ENCODE data around the gene TNFRSF25. TPM values are rescaled to one million over a fixed set of nuclear protein-coding genes. Genes with fewer than 3 reads are reported as not detected.
"Not testable (repeated sequence)": the region's sequence is repeated elsewhere in the genome, so short reads cannot be mapped to it uniquely, and the experiment has no call there.

TNFRSF25 gene
- total and polyA plus RNA-seq, 4 donors, result 4.9 to 19.8 (median 11.7) TPM

DNA sequence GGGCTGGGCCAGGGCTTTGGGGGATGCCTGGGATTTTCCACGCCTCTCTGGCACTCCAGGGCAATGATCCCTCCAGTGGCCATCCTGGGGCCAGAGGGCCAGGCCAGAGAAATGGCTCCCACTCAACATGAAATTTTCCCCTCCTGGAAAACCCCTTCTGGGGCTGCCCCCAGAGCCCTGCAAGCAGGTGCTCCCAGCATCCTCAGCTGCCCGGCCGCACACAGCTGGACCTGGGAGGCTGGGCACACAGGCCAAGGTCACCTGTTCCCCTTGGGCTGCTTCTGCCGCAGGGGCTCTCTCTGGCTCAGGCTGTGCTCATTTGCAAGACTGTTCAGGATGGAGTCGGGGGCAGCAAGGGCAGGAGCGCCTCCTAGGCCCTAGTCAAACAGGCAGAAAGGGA lies 37.5 kb downstream of the TNFRSF25 start:
- not testable (repeated sequence) for H3K4me3 ChIP-seq; H3K36me3 ChIP-seq (ENCODE audit: control insufficient read depth in 4 of 4, insufficient read depth in 4 of 4, low read length in 4 of 4); H3K9me3 ChIP-seq (ENCODE audit: control insufficient read depth in 4 of 4, insufficient read depth in 3 of 4, low read length in 3 of 4); H3K27ac ChIP-seq (ENCODE audit: low read depth in 1 of 2, low read length in 1 of 2); H3K9ac ChIP-seq (ENCODE audit: insufficient read depth in 1 of 2, low read length in 2 of 2); DNase-seq; ATAC-seq (ENCODE audit: insufficient read depth, low FRiP score)
- 79 to 81% methylated on average over 5 to 6 of the region's 6 CpGs for WGBS, 2 donors
- Histone ChIP-seq H3K4me1 (ENCODE audit: control insufficient read depth in 5 of 5, insufficient read depth in 5 of 5, low read length in 5 of 5) (peaks cover 0 to 14% (median 0%) of the 10 kb centered on the region in 5 donors), H3K27me3 (ENCODE audit: control insufficient read depth in 3 of 3, insufficient read depth in 3 of 3, low read length in 2 of 3) (peaks cover 10 to 38% (median 23%) of the 10 kb centered on the region in 3 donors)

DNA sequence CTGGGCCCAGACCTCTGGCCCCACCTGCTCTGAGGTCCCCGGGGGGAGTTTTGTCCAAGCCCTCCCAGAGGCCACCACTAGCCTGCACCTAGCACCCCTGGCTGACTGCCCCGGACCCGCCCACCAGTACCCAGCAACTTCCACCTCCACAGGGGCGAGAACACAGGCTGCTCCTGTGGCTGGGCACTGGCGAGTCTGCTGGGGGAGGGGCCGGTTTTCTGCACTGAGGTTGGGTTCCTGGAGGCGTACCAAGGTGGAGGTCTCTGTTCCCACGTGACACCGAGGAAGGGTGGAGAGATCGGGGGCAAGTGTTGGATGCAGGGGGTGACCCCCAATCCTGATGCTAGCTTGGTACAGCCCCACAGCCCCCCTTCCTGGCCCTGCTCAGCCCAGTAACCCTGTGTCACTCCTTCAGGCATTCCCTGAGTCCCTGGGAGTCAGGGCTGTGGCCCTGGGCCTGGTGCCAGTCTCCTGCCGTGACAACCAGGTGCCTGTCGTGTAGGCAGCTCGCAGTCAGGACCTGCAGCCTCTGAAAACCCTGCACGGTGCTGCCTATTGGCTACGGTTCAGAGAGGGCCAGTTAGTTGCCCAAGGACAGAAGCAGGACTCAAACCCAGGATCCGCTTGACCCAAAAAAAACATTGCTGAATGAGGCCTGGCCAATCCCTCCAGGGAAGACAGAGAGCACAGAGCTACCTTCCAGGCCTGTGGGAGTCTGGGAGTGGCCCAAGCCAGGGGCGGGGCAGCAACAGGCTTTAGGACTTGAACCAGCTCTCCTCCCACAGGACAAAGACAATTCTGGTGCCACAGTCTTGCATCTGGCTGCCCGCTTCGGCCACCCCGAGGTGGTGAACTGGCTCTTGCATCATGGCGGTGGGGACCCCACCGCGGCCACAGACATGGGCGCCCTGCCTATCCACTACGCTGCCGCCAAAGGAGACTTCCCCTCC lies 38.3 kb downstream of the TNFRSF25 start:
- no peak overlapping the region for H3K9ac ChIP-seq (ENCODE audit: insufficient read depth in 1 of 2, low read length in 2 of 2)
- peaks cover 0 to 3% (median 0%) of the 10 kb centered on the region in 4 donors for H3K9me3 ChIP-seq (ENCODE audit: control insufficient read depth in 4 of 4, insufficient read depth in 3 of 4, low read length in 3 of 4)
- peaks cover 0 to 18% (median 0%) of the 10 kb centered on the region in 5 donors for H3K4me1 ChIP-seq (ENCODE audit: control insufficient read depth in 5 of 5, insufficient read depth in 5 of 5, low read length in 5 of 5)
- H3K36me3 ChIP-seq (ENCODE audit: control insufficient read depth in 4 of 4, insufficient read depth in 4 of 4, low read length in 4 of 4), result no peaks in the 10 kb centered on the region
- no peak for TF ChIP-seq CTCF (IDR thresholded peaks at IDR 0.05; ENCODE audit: control extremely low read depth, extremely low read depth)
- H3K27me3 ChIP-seq (ENCODE audit: control insufficient read depth in 3 of 3, insufficient read depth in 3 of 3, low read length in 2 of 3), result peaks cover 10 to 45% (median 27%) of the 10 kb centered on the region in 3 donors
- H3K4me3 ChIP-seq, result no peak overlapping the region
- ATAC-seq (ENCODE audit: insufficient read depth, low FRiP score), result no peak
- no peak overlapping the region for H3K27ac ChIP-seq (ENCODE audit: low read depth in 1 of 2, low read length in 1 of 2)
- WGBS, 2 donors, result 80 to 83% methylated on average over 26 of the region's 26 CpGs
- DNase-seq, result no peak

DNA sequence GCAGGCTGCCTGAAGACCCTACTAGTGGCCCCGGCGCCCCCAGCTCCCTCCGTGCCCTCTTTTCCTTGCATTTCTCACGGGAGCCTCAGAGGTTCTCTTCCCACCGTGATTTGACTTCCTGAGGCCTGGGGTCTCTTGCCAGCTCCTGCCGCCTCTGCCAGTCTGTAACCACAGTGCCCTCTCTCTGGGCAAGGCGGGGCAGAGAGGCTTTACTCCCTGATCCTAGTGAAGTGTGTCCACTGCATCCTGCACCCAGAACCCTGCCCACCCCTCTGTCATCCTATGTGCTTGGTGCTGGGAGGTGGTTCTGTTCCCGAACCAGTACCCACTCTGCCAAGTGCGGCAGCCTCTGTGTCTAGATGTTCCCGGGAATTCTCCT lies 39.0 kb downstream of the TNFRSF25 start:
- Histone ChIP-seq H3K9me3 (ENCODE audit: control insufficient read depth in 4 of 4, insufficient read depth in 3 of 4, low read length in 3 of 4) (peaks cover 0 to 3% (median 0%) of the 10 kb centered on the region in 4 donors), H3K36me3 (ENCODE audit: control insufficient read depth in 4 of 4, insufficient read depth in 4 of 4, low read length in 4 of 4) (no peaks in the 10 kb centered on the region), H3K9ac (ENCODE audit: insufficient read depth in 1 of 2, low read length in 2 of 2) (no peak overlapping the region), H3K27ac (ENCODE audit: low read depth in 1 of 2, low read length in 1 of 2) (no peak overlapping the region), H3K27me3 (ENCODE audit: control insufficient read depth in 3 of 3, insufficient read depth in 3 of 3, low read length in 2 of 3) (peaks cover 10 to 51% (median 29%) of the 10 kb centered on the region in 3 donors), H3K4me3 (no peak overlapping the region), H3K4me1 (ENCODE audit: control insufficient read depth in 5 of 5, insufficient read depth in 5 of 5, low read length in 5 of 5) (peaks cover 0 to 18% (median 0%) of the 10 kb centered on the region in 5 donors)
- DNase-seq (no peak), ATAC-seq (ENCODE audit: insufficient read depth, low FRiP score) (no peak)
- no peak for TF ChIP-seq CTCF (IDR thresholded peaks at IDR 0.05; ENCODE audit: control extremely low read depth, extremely low read depth)
- WGBS, 2 donors, result 79 to 80% methylated on average over 10 of the region's 10 CpGs

GRCh38 chr1:6426277-6426971 lies 39.5 kb downstream of the TNFRSF25 start:
- no peak for DNase-seq
- ATAC-seq (ENCODE audit: insufficient read depth, low FRiP score), result no peak
- no peak overlapping the region for H3K9ac ChIP-seq (ENCODE audit: insufficient read depth in 1 of 2, low read length in 2 of 2)
- H3K9me3 ChIP-seq (ENCODE audit: control insufficient read depth in 4 of 4, insufficient read depth in 3 of 4, low read length in 3 of 4), result peaks cover 0 to 3% (median 0%) of the 10 kb centered on the region in 4 donors
- H3K4me3 ChIP-seq, result no peak overlapping the region
- no peaks in the 10 kb centered on the region for H3K36me3 ChIP-seq (ENCODE audit: control insufficient read depth in 4 of 4, insufficient read depth in 4 of 4, low read length in 4 of 4)
- peaks cover 0 to 18% (median 0%) of the 10 kb centered on the region in 5 donors for H3K4me1 ChIP-seq (ENCODE audit: control insufficient read depth in 5 of 5, insufficient read depth in 5 of 5, low read length in 5 of 5)
- TF ChIP-seq CTCF (IDR thresholded peaks at IDR 0.05; ENCODE audit: control extremely low read depth, extremely low read depth), result no peak
- WGBS, 2 donors, result 85 to 91% methylated on average over 9 of the region's 9 CpGs
- no peak overlapping the region for H3K27ac ChIP-seq (ENCODE audit: low read depth in 1 of 2, low read length in 1 of 2)
- peaks cover 10 to 56% (median 33%) of the 10 kb centered on the region in 3 donors for H3K27me3 ChIP-seq (ENCODE audit: control insufficient read depth in 3 of 3, insufficient read depth in 3 of 3, low read length in 2 of 3)
